ENCODE results near the gene UGT1A9.

UGT1A9 gene

DNA sequence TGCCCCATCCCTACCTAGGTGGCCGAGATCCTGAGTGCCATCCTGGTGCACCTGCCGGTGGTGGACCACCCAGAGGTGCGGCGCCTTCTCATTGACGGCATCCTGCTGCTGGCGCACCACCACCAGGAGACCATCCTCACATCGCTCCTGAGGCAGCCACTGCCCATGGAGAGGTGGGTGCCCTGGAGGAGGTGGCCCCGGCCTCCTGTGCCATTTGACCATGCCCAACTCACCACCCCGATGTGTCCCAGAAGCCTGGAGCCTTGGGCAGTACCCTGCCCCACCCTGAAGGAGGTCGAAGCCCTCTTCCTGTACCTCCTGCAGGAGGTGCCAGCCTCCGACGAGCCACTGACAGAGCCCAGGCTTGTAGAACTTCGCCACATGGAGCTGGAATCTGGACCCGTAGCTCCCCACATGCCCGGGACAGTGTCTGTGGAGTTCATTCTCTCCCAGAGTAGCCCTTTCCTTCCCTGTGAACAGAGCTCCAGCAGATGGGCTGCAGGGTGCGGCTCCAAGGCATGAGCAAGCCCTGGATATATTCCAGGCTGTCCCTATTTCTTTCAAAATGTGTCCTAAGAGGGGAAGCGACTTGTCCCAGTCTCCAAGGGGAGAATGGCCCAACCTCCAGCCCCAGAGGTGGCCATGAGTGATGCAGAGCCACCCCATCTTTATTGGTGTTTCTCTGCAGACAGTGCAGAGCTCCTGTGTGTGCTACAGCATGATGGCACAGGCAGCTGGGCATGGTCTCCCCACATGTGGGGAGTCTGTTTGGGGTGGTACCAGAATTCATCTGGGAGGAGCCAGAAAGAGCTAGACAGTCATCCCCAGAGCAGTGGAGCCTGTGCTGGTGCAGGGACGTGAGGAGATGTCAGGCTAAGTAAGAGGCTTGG, 148.4 kb downstream of the UGT1A9 start:
- no peak for DNase-seq

DNA sequence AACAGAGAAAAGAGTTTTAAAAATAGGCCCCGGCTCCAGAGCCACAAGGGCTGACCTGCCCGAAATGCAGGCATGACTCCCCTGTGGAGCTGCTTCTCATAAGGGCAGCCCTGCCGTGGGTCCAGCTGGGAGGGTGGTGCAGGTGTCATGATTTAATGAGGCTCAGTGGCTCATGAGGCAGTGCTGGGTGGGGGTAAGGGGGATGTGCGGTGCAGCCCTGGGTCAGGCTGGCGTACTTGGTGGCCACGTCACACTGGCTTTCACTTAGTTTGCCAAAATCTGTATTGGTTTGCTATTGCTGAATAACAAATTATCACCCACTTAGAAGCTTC, 149.0 kb downstream of the UGT1A9 start:
- no peak for DNase-seq

DNA sequence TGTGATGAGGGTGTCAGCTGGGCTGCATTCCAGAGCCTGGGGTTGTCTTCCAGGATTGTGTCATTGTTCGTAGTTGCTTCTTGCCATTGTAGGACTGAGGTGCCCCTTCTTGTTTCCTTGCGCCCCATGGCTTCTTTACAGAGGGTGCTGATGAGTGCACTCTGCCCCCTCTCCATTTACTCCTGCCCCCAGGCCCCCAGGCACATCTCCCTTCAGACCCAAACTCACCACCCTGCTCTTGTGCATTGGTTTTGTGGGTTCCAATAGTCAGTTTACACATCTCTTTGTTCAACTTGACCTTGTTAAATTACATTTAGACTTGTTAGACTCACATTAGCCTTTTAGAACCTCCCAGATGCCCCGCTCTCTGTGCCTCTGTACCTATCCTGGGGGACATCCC, 149.5 kb downstream of the UGT1A9 start:
- no peak for DNase-seq

DNA sequence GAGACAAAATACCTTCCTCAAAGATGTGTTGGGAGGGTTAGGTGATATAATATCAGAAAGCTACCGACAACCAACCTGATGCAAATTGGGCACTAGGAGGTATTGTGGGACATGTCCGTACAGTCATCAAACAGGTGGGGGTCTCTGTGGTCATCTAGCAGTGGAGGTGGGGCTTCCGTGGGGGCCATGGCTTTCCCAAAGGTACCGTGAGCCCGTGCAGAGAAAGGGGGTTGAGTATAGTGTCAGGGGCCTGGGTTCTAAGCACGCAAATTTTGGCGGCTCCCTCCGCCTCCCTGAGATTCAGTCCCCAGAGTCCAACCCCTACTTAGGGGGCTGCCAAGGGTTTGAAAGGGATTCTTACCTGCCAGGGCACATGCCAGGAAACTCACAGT, 150.0 kb downstream of the UGT1A9 start:
- DNase-seq = no peak

DNA sequence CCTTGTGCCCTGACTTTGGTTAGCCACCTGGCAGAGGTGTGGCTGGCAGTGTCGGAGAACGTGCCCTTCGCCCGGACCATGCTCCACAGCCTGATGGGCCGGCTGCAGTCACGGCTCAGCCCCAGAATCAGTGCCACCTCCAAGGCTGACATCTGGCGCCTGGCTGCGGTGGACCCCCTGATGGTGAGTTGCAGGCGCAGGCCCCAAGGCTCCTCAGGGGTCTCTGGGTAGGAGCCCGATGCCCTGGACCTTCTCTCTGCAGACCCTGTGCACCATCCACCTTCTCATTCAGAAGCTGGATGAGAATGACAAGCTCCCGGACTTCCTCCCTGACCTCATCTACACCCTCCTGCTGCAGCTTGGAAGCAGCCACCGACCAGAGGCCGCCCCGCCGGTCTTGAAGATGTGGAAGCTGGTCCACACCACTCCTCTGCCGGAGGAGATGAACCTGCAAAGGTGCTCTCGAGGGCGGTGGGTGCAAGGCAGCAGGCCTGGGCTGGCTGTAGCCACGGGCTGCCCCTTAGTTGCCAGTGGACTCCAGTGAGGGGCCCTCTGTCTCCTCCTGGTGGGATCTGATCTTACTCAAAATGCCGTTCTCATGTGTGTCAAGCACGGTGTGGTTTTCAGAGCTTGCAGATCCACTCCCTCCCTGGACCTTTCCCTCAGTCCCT, 150.5 kb downstream of the UGT1A9 start:
- no peak for DNase-seq

All from NCI-H187 (cell line).